GM19455 (cell line): ENCODE results near the gene OLR1.
"Not testable (repeated sequence)": the region's sequence is repeated elsewhere in the genome, so short reads cannot be mapped to it uniquely, and the experiment has no call there.

Source experiments
- ATAC-seq: cut with Tn5 transposase; IDR thresholded peaks from one replicate; pipeline ENCODE4 v1.9.1; 2021; ENCODE audit not compliant: unreplicated experiment

Gene OLR1

GRCh38 chr12:10171973-10172728 lies at the start of gene OLR1:
Gene OLR1 (minus strand): TSS chr12:10172132. CDS start chr12:10172077, 55 bp downstream.
- no peak for ATAC-seq

DNA sequence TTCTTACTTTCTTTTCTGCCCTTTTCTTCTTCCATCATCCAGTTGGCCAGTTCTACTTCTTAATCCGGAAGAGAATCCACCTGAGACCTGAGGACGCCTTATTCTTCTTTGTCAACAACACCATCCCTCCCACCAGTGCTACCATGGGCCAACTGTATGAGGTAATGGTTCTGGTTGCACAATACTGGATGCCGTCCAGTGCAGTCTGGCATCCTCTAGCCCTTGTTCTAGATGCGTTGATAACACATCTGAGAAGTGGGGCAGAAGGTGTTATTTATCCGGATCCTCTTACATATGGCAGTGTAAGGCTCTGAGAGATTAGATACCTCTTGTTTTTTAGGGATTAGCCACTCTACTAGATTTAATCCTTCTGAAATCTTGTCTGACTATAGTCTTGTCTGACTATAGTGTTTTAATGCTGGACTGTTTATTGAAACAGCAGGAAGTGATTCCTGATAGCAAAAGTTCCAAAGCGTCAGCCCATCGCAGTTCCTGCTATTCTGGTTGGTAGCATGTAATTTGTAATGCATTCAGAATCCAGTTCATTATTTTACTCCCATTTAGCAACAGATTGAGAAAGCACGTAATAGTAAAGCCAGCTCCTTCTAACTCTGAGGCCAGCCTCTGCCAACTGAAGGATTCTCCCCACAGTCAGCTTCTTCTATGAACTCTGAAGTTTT lies 48.6 kb upstream of the OLR1 start:
- ATAC-seq = no peak

GRCh38 chr12:10218021-10218420 lies 46.1 kb upstream of the OLR1 start:
- ATAC-seq = no peak

GRCh38 chr12:10215946-10216345 lies 44.0 kb upstream of the OLR1 start:
- not testable (repeated sequence) for ATAC-seq

DNA sequence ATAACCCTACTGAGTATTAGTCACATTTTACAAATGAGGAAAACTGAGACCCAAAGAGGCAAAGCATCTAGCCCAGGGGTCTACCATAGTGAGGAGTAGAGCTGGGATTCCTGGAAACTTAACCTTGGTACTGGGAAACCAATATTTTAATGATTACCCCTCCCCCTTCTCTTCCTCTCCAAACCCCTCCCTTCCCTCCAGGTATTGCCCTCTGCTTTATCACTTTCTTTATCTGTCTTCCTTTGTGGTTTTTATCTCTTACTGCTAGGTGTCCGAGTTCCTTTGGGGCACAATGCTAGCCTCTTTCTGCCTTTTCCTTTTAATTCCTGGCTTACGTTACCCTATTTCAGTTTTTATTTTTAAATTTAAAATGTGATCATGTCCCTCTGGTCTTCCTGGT lies 43.5 kb upstream of the OLR1 start:
- no peak for ATAC-seq

GRCh38 chr12:10214895-10215267 lies 42.9 kb upstream of the OLR1 start:
- ATAC-seq = no peak

GRCh38 chr12:10214136-10214894 lies 42.4 kb upstream of the OLR1 start:
- ATAC-seq = no peak

DNA sequence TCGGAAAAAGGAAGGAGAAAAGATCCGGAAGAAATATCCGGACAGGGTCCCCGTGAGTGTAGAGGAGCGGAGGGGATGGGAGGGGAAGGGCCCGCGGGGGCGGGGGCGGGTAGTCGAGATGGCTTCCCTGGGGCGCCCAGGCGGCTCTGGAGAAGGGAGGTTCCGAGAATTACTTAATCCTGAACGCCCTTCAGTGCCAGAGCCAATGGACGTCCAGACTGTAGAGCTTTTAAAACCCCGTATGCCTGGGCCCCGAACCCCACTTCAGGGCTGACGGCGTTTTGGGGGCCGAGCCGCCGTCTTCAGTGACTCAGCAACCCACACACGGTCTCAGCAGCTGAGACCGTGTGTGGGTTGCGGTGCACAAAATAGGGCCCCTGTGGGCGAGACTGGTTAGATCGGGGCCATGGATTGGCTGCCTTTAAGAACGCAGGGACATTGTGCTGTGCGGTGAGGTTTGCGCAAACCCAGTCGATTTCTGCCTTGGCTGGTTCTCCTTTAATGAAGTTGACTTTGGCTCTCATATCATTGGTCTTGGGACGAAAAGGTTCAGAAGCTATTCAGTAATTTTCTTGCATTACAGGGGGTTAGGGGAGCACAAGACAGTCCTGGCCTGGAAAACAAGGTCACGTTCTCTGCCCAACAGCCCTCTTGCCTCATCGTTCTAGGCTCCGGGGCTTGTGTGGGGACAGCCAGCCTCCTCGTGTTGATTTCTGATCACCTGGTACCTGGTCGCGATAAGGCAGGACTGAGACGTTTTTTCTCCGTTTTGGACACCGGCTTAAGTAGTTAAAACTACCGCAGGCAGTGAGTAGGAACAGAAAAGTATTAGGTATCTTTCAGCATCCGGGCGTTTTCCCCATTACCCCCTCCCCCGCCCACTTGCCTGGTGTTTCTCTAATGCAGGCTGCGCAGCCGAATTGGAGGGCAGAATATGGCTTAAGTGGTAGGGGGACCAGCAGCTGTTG lies 41.5 kb upstream of the OLR1 start:
- peak; percentile 55 for ATAC-seq

DNA sequence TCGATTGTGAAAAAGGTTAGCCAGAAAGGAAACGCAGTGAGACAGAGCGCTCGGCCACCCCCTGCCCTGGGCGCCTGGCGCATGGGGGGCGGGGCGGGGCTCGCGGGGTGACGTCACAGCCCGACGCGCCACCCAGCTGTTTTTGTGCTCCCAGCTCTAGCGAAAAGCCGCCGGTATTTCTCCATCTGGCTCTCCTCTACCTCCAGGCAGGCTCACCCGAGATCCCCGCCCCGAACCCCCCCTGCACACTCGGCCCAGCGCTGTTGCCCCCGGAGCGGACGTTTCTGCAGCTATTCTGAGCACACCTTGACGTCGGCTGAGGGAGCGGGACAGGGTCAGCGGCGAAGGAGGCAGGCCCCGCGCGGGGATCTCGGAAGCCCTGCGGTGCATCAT lies 40.8 kb upstream of the OLR1 start, which contains the start of gene GABARAPL1:
GABARAPL1 (plus strand) TSS at position 139 of the 393 bp plus-strand sequence; CDS start at position 392, 253 bp downstream.
- peak; percentile 71 for ATAC-seq

- peak; percentile 73 for ATAC-seq
Measured at GRCh38 chr12:10211940-10212738, 40.2 kb upstream of the OLR1 start.

GRCh38 chr12:10211101-10211939 lies 39.4 kb upstream of the OLR1 start:
- ATAC-seq = no peak

GRCh38 chr12:10210225-10210624 lies 38.3 kb upstream of the OLR1 start:
- no peak for ATAC-seq

- ATAC-seq = no peak
Measured at GRCh38 chr12:10207136-10207535, 35.2 kb upstream of the OLR1 start.

GRCh38 chr12:10205220-10205807 lies 33.4 kb upstream of the OLR1 start:
- no peak for ATAC-seq

DNA sequence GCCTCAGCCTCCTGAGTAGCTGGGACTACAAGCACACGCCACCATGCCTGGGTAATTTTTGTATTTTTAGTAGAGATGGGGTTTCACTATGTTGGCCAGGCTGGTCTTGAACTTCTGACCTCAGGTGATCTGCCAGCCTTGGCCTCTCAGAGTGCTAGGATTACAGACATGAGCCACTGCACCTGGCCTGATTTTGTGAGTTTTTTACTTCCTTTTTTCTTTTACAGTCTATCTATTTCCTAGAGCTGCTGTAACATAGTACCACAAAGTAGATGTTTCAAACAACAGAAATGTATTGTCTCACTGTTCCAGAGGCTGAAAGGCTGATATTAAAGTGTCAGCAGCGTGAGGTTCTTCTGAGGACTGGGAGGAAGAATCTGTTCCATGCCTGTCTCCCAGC lies 32.6 kb upstream of the OLR1 start:
- not testable (repeated sequence) for ATAC-seq

DNA sequence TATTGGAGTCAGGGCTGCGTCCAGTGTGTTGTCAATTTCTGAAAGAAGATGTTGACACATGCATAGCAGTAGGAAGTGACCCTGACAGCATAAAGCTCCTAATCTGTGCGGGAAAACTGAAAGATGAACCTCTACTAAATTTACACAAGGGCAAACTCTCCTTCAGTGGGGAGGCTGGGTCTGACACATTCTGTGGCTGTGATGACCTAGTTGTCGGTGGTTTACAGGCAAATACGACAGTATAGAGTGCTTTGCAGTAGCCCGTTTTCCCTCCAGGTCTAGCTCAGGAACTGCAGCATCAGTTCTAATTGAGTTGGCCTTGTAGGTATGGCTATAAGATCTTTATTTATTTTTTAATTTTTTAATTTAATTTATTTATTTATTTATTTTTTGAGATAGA lies 25.9 kb upstream of the OLR1 start:
- ATAC-seq = no peak

DNA sequence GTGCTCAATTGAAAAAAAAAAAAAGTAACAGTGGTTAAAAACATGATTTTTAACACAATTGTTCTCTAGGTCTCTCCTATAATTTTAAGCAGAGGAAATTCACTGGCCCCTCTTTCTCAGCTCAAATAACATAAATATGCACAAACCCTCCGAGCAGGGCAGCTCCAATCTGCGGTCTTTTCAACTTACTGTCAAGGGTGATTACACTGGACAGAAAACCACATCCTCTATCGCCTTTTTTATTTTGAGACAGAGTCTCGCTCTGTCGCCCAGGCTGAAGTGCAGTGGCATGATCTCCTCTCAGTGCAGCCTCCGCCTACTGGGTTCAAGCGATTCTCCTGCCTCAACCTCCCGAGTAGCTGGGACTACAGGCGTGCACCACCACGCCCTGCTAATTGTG lies 24.3 kb upstream of the OLR1 start:
- ATAC-seq = peak; percentile 73

GRCh38 chr12:10194160-10194670 lies 22.3 kb upstream of the OLR1 start:
- no peak for ATAC-seq
